Measurements from ENCODE around the gene DDOST. TPM values are rescaled to one million over a fixed set of nuclear protein-coding genes. Genes with fewer than 3 reads are reported as not detected.

DDOST gene
- total RNA-seq, 1 donor from 2014 or later, result 273 TPM

DNA sequence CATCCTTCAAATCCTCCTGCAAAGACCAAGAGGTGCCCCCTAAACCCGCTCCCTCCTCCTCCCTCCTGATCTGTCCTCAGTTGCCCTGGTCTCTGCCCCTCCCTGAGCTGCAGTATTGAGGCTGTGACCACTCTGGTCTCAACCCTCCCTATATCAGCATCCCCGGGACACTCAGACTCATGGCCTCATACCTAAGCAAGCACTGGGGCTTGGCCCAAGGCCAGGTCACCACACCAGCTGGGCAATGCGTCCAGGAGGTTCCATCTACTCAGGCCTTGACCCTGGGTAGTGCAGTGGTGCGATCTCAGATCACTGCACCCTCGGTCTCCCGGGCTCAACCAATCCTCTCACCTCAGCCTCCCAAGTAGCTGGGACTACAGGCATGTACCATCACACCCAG is 46.9 kb upstream of the DDOST start:
- TF ChIP-seq, protein P1, sequence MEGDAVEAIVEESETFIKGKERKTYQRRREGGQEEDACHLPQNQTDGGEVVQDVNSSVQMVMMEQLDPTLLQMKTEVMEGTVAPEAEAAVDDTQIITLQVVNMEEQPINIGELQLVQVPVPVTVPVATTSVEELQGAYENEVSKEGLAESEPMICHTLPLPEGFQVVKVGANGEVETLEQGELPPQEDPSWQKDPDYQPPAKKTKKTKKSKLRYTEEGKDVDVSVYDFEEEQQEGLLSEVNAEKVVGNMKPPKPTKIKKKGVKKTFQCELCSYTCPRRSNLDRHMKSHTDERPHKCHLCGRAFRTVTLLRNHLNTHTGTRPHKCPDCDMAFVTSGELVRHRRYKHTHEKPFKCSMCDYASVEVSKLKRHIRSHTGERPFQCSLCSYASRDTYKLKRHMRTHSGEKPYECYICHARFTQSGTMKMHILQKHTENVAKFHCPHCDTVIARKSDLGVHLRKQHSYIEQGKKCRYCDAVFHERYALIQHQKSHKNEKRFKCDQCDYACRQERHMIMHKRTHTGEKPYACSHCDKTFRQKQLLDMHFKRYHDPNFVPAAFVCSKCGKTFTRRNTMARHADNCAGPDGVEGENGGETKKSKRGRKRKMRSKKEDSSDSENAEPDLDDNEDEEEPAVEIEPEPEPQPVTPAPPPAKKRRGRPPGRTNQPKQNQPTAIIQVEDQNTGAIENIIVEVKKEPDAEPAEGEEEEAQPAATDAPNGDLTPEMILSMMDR (IDR thresholded peaks at IDR 0.05; ENCODE audit: unreplicated experiment), result no peak
- H3K27me3 Mint-ChIP-seq, result peaks cover 3% of the 10 kb centered on the region
- no peak for DNase-seq (ENCODE audit: low spot score, unreplicated experiment)
- no peak overlapping the region for H3K27ac Mint-ChIP-seq
- no peak overlapping the region for H3K4me3 Mint-ChIP-seq (ENCODE audit: low read depth)
- no peaks in the 10 kb centered on the region for H3K9me3 Mint-ChIP-seq (ENCODE audit: low read depth)
- H3K36me3 Mint-ChIP-seq (ENCODE audit: insufficient read depth), result no peaks in the 10 kb centered on the region
- H3K4me1 Mint-ChIP-seq (ENCODE audit: low read depth), result no peaks in the 10 kb centered on the region

DNA sequence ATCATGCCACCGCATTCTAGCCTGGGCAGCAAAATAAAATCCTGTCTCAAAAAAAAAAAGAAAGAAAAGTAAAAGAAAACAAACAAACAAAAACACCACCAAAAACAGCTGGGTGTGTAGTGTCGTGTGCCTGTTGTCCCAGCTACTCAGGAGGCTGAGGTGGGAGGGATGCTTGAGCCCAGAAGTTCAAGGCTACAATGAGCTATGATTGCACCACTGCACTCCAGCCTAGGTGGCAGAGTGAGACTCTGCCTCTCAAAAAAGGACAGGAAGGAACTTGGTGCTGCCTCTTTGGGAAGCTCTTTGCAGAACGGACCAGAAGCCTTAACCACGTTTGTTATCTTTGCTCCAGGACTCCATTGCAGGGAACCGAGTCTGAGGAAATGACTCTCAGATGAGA is 45.7 kb upstream of the DDOST start:
- Mint-ChIP-seq H3K36me3 (ENCODE audit: insufficient read depth) (no peaks in the 10 kb centered on the region), H3K27ac (no peak overlapping the region), H3K4me3 (ENCODE audit: low read depth) (no peak overlapping the region), H3K9me3 (ENCODE audit: low read depth) (no peaks in the 10 kb centered on the region), H3K4me1 (ENCODE audit: low read depth) (no peaks in the 10 kb centered on the region), H3K27me3 (peaks cover 4% of the 10 kb centered on the region)
- no peak for DNase-seq (ENCODE audit: low spot score, unreplicated experiment)
- TF ChIP-seq, protein P1 (IDR thresholded peaks at IDR 0.05; ENCODE audit: unreplicated experiment), result no peak

DNA sequence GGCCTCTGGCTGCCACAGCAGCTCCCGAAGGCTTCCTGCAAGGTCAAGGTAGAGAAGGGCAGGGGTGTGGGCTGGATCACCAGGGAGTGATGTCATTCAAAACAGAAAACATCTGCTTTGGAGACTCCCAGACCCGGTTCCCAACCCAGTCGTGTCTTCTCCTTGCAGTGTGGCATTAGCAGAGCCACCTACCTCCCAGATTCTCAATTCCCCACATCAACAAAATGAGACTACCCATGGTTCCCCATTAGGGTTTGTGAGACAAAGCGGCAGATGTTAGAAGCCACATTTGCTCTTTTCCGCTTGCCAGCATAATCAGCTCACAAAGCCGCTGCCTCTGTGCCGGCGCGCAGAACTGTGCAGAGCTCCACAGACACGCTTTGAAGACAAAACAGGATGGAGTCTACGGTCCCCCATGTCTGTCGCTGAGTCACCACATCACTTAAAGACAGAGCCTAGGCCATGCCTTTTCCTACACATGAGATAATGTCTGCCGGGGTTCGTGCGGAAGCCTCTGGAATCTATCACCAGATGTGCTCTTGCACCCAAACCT is 44.1 kb upstream of the DDOST start:
- H3K27me3 Mint-ChIP-seq, result peaks cover 4% of the 10 kb centered on the region
- TF ChIP-seq, protein P1 (IDR thresholded peaks at IDR 0.05; ENCODE audit: unreplicated experiment), result no peak
- no peak overlapping the region for H3K4me3 Mint-ChIP-seq (ENCODE audit: low read depth)
- H3K36me3 Mint-ChIP-seq (ENCODE audit: insufficient read depth), result no peaks in the 10 kb centered on the region
- no peaks in the 10 kb centered on the region for H3K9me3 Mint-ChIP-seq (ENCODE audit: low read depth)
- no peaks in the 10 kb centered on the region for H3K4me1 Mint-ChIP-seq (ENCODE audit: low read depth)
- DNase-seq (ENCODE audit: low spot score, unreplicated experiment), result no peak
- no peak overlapping the region for H3K27ac Mint-ChIP-seq

DNA sequence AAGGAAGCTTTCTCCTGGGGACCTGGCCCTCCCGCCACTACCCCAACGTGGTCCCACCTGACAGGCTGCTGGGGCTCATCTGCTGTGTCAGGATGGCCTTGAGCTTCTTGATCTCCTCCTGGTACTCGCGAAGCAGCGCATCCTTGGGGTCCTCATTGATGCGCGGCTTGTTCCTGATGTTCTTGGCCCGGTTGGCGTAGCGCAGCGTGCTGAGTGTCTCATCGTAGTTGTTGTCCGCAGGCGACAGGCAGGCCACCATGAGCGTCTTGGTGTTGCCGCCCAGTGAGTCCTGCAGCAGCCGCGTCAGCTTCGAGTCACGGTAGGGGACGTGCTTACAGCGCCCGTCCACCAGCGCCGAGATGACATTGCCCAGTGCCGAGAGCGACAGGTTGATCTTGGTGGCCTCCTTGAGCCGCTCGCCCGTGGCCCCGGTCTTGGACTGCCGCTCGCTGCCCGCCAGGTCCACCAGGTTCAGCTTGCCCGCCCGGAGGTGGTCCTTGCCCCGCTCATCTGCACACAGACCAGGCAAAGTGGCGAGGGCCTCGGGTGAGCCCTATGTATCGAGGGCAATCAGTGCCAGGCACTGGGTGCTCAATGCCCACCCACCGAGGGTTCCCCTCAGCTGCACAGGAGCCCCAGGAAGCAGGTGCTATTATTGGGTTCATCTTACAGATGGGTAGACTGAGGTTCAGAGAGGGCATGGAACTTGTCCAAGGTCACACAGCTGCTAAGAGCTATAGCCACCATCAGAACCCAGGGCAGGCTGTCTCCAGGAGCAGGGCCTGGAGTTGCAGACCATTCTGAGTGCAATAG is 43.4 kb upstream of the DDOST start:
- peaks cover 6% of the 10 kb centered on the region for H3K27me3 Mint-ChIP-seq
- no peak for DNase-seq (ENCODE audit: low spot score, unreplicated experiment)
- no peak overlapping the region for H3K4me3 Mint-ChIP-seq (ENCODE audit: low read depth)
- no peaks in the 10 kb centered on the region for H3K36me3 Mint-ChIP-seq (ENCODE audit: insufficient read depth)
- TF ChIP-seq, protein P1 (IDR thresholded peaks at IDR 0.05; ENCODE audit: unreplicated experiment), result no peak
- no peaks in the 10 kb centered on the region for H3K9me3 Mint-ChIP-seq (ENCODE audit: low read depth)
- no peaks in the 10 kb centered on the region for H3K4me1 Mint-ChIP-seq (ENCODE audit: low read depth)
- H3K27ac Mint-ChIP-seq, result no peak overlapping the region

DNA sequence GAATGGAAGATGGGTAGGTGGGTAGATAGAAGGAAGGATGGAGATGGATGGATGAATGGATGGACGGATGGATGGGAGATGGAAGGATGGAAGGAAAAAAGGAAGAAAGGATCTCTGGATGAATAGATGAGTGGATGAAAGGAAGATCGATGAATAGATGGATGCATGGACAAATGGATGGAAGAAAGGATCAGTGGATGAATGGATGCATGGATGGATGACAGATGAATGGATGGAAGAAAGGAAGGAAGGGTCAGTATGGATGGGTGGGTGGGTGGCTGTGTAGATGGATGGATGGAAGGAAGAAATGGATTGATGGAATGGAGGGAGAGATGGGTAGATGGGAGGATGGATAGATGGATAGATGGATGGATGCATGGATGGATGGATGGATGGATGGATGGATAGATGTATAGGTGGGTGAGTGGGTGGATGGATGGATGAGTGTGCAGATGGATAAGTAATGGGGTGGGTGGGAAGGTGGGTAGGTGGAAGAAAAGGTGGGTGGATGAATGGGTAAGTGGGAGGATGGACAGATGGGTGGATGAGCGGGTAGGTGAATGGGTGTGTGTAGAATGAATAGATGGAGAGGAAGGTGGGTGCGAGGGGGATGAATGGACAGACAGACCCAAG is 42.1 kb upstream of the DDOST start:
- no peaks in the 10 kb centered on the region for H3K4me1 Mint-ChIP-seq (ENCODE audit: low read depth)
- TF ChIP-seq, protein P1 (IDR thresholded peaks at IDR 0.05; ENCODE audit: unreplicated experiment), result no peak
- DNase-seq (ENCODE audit: low spot score, unreplicated experiment), result no peak
- H3K9me3 Mint-ChIP-seq (ENCODE audit: low read depth), result no peaks in the 10 kb centered on the region
- H3K27ac Mint-ChIP-seq, result no peak overlapping the region
- H3K4me3 Mint-ChIP-seq (ENCODE audit: low read depth), result no peak overlapping the region
- peaks cover 7% of the 10 kb centered on the region for H3K27me3 Mint-ChIP-seq
- H3K36me3 Mint-ChIP-seq (ENCODE audit: insufficient read depth), result no peaks in the 10 kb centered on the region
